VCaP (cell line): ENCODE measurements around the gene DNAJC30.

ENCODE experiments used
- H3K27ac ChIP-seq: fragments of 450-650 bp; 2 replicates; pipeline ENCODE4 v1.5.1; 2017
- TF ChIP-seq, protein P1 (sequence below): fragments of 450-650 bp; conservative IDR thresholded peaks from 2 replicates; pipeline ENCODE4 v1.5.1; 2017; ENCODE audit warnings: mild to moderate bottlenecking, moderate library complexity

The DNAJC30 gene

DNA sequence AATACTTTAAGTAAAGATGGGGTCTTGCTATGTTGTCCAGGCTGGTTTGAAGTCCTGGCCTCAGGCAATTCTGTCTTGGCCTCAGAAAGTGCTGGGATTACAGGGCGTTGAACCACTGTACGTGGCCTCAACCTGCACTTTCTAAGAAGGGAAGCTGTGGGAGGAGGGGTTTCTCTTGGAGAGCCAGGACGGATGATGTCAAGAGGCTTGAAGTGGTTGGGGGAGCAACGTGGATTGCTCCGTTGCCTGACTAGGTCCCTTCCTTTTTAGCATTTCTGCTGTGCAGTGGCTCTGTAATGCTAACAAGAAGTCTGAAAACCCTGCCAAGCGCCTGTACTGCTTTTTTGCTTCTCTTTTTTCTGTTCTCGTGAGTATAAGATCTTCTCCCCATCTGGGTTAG, 7.4 kb upstream of the DNAJC30 start:
- no peak overlapping the region for H3K27ac ChIP-seq

DNA sequence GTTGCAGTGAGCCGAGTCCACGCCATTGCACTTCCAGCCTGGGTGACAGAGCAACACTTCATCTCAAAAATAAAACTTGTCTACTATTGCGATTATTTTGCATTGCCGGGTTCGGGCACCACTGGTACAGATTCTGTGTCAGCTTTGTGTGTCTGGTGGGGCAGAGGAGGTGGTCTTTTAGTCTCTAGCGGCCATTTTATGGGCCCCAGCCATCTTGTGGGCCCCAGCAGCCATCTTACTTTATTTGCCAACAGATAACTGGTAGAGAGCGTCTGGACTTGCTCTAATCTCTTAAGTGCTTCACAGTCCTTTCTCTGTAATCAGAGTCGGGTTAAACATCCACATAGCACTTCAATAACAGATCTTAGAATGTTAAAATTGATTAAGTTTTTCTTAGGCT, 5.0 kb upstream of the DNAJC30 start:
- H3K27ac ChIP-seq, result no peak overlapping the region
- TF ChIP-seq, protein P1, sequence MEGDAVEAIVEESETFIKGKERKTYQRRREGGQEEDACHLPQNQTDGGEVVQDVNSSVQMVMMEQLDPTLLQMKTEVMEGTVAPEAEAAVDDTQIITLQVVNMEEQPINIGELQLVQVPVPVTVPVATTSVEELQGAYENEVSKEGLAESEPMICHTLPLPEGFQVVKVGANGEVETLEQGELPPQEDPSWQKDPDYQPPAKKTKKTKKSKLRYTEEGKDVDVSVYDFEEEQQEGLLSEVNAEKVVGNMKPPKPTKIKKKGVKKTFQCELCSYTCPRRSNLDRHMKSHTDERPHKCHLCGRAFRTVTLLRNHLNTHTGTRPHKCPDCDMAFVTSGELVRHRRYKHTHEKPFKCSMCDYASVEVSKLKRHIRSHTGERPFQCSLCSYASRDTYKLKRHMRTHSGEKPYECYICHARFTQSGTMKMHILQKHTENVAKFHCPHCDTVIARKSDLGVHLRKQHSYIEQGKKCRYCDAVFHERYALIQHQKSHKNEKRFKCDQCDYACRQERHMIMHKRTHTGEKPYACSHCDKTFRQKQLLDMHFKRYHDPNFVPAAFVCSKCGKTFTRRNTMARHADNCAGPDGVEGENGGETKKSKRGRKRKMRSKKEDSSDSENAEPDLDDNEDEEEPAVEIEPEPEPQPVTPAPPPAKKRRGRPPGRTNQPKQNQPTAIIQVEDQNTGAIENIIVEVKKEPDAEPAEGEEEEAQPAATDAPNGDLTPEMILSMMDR, result no peak

More for the DNA sequence above, 7.4 kb upstream of the DNAJC30 start:
- TF ChIP-seq, protein P1, result no peak

DNA sequence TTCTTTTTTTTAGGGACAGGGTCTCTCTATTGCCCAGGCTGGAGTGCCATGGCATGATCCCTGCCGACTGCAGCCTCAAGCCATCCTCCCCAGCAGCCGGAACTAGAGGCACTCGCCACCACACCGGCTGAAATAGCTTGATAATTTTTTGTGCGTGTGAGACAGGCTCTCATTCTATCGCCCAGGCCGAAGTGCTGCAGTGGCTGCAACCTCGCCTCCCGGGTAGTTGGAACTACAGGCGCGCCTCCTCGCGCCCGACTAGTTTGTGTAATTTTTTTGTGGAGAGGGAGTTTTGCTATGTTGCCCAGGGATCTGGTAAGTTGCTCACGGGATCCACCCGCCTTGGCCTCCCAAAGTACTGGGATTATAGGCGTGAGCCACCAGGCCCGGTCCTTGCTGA, 2.1 kb upstream of the DNAJC30 start:
- no peak overlapping the region for H3K27ac ChIP-seq
- TF ChIP-seq, protein P1, result no peak

DNA sequence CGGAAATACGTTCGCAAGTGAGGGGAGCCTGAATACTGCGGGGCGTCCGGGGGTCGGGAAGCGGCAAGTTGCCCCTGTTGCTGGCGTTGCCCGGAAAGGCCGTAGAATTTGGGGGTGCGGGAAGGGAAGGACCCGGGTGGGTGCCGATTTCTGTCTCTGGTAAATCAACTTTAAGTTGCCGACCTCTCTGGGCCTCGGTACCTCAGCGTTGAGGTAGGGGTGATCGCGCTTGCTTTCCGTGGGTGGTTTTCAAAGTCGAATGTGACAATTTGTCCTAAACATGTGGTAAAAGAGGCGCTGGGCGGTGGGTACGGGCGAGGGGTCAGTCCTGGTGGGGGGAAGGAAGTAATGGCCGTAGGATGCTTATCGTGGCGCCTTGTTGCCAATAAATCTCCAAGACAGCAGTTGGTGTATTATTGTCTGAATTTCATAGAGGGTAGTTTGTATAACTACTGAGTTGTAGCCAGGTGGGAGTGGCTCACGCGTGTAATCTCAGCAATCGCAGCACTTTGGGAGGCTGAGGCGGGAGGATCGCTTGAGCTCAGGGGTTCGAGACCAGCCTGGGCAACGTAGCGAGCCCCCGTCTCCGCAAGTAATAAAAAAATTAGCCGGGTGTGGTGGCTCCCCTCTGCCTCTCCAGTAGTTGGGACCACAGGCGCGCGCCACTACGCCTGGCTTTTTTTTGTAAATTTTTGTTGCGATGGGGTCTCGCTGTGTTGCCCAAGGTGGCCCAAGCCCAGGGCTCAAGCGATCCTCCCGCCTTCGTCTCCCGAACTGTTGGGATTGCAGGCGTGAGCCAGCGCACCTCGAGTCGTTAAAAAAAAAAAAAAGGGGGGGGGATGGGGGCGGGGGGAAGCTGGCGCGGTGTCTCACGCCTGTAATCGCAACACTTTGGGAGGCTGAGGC, 788 bp upstream of the DNAJC30 start:
- TF ChIP-seq, protein P1, result no peak
- peak overlapping the region; percentile 89 for H3K27ac ChIP-seq

DNA sequence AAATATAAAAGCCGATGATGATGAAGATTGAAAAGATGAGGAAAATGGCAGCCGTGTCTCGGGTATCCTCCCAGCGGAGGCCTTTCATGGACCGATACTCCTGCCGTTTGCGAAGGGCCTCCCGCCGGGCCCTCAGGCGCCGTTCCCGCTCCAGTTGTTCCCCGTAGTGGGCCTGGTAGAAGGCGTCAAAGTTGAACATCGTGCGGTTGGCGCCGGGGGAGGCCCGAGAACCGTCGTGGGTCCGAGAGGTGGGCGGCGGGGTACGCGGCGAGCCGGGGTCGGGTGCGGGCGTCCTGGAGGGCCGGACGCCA, 553 bp downstream of the DNAJC30 start:
- TF ChIP-seq, protein P1, result no peak
- H3K27ac ChIP-seq, result peak overlapping the region; percentile 89

DNA sequence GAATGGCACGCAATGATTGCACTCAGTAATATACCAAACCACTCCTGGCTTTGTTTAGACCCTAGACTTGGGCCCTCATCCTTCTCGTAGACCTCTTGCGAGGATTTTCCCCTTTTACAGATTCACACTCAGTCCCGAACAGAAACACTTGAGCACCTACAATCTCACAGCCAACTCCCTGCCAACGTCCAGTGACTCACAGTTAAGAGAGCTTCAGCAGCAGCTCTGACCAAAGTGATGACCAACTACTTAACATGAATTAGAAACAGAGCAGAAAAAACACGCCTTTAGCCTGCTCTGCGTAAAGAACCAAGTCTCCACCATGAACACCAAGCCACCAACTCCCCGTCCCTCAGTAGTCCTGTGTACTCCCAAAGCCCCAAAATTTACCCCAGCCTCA, 2.2 kb downstream of the DNAJC30 start:
- no peak overlapping the region for H3K27ac ChIP-seq
- TF ChIP-seq, protein P1, result no peak

DNA sequence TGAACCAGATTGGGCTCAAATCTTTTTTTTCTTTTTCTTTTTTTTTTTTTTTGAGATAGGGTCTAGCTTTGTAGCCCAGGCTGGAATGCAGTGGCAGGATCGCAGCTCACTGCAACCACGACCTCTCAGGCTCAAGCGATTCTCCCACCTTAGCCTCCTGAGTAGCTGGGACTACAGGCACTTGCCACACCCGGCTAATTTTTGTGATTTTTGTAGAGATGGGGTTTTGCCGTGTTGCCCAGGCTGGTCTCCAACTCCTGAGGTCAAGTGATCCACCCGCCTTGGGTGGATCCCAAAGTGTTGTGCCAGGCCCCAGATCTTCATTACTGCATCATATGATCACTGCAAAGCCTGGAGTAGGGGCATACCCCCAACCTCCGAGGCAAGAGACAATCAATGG, 2.8 kb downstream of the DNAJC30 start:
- no peak overlapping the region for H3K27ac ChIP-seq
- TF ChIP-seq, protein P1, result no peak
